OCI-LY3 (cell line): Measurements from ENCODE around the gene DNAL1.

ENCODE experiments used
- EZH2phosphoT487 ChIP-seq: fragments of 200-600 bp; shearing (Covaris generic); IDR thresholded peaks from 2 replicates; pipeline ENCODE4 v1.6.1; 2018; ENCODE audit warnings: antibody characterized with exemption, mixed run types, low read depth
- TF ChIP-seq, protein P1 (sequence below): fragments of 200-600, 300-600 bp; sonication (generic); IDR thresholded peaks from 2 replicates; pipeline ENCODE4 v1.5.1; 2014; ENCODE audit warnings: antibody characterized with exemption, low read length, low read depth

DNA sequence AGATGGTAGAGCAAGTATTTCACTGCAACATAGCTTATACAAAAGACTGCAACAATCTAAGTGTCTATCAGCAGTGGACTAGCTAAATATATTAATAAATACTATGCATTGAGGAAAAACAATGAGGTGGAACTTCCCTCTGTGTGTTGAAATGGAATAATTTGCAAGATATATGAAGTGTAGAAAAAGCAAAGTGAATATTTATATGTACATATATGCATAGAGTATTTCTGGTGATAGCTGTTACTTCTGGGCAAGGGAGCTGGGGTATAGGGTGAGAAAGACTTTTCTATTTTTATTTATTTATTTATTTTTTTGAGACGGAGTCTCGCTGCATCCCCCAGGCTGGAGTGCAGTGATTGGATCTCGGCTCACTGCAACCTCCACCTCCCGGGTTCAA lies 33.9 kb downstream of the DNAL1 start:
- TF ChIP-seq, protein P1, sequence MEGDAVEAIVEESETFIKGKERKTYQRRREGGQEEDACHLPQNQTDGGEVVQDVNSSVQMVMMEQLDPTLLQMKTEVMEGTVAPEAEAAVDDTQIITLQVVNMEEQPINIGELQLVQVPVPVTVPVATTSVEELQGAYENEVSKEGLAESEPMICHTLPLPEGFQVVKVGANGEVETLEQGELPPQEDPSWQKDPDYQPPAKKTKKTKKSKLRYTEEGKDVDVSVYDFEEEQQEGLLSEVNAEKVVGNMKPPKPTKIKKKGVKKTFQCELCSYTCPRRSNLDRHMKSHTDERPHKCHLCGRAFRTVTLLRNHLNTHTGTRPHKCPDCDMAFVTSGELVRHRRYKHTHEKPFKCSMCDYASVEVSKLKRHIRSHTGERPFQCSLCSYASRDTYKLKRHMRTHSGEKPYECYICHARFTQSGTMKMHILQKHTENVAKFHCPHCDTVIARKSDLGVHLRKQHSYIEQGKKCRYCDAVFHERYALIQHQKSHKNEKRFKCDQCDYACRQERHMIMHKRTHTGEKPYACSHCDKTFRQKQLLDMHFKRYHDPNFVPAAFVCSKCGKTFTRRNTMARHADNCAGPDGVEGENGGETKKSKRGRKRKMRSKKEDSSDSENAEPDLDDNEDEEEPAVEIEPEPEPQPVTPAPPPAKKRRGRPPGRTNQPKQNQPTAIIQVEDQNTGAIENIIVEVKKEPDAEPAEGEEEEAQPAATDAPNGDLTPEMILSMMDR = no peak
- TF ChIP-seq EZH2phosphoT487 = no peak
